DND-41 (cell line): Measurements from ENCODE around the gene EPB41L3.

Source experiments
- CTCF ChIP-seq: IDR thresholded peaks from 2 replicates; pipeline ENCODE4 v1.5.1; 2012; ENCODE audit warnings: borderline replicate concordance, low read length, moderate library complexity, mild to moderate bottlenecking; ENCODE audit not compliant: poor library complexity, severe bottlenecking; ENCODE audit errors: extremely low read depth
- EZH2 ChIP-seq: IDR thresholded peaks from 3 replicates; pipeline ENCODE4 v1.6.1; 2012; ENCODE audit warnings: borderline replicate concordance, low read depth, mild to moderate bottlenecking, moderate library complexity, low read length, inconsistent platforms; ENCODE audit not compliant: severe bottlenecking

GRCh38 chr18:5524660-5525059 lies 19.1 kb downstream of the EPB41L3 start:
- TF ChIP-seq CTCF (no peak), EZH2 (no peak)
